GM13977 (cell line): Measurements from ENCODE around the gene NKAIN4.
A peak's percentile ranks its signal among the peaks of the same experiment; 100 is the strongest.

Experiments
- DNase-seq: peaks from one replicate; pipeline ENCODE4 v3.0.0; 2012; ENCODE audit warnings: low spot score
- in situ Hi-C: fragments of 300-500 bp; cut with MboI; formaldehyde crosslinking; loops from one replicate; pipeline ENCODE4 v1.12.0; 2022; ENCODE audit warnings: low sequenced_read_pairs, low pct_unique_long_range_greater_than_20kb, mixed read lengths, inconsistent platforms; ENCODE audit not compliant: unreplicated experiment
- TF ChIP-seq, protein P1 (sequence below): IDR thresholded peaks from 2 replicates; pipeline ENCODE4 v1.5.1; 2012; ENCODE audit warnings: mild to moderate bottlenecking, control low read depth; ENCODE audit not compliant: insufficient read depth; ENCODE audit errors: extremely low read depth, missing control alignments

Gene NKAIN4

GRCh38 chr20:63274381-63275228 lies 20.3 kb upstream of the NKAIN4 start:
- TF ChIP-seq, protein P1, sequence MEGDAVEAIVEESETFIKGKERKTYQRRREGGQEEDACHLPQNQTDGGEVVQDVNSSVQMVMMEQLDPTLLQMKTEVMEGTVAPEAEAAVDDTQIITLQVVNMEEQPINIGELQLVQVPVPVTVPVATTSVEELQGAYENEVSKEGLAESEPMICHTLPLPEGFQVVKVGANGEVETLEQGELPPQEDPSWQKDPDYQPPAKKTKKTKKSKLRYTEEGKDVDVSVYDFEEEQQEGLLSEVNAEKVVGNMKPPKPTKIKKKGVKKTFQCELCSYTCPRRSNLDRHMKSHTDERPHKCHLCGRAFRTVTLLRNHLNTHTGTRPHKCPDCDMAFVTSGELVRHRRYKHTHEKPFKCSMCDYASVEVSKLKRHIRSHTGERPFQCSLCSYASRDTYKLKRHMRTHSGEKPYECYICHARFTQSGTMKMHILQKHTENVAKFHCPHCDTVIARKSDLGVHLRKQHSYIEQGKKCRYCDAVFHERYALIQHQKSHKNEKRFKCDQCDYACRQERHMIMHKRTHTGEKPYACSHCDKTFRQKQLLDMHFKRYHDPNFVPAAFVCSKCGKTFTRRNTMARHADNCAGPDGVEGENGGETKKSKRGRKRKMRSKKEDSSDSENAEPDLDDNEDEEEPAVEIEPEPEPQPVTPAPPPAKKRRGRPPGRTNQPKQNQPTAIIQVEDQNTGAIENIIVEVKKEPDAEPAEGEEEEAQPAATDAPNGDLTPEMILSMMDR = no peak
- in situ Hi-C loops = no loop called here
- DNase-seq = no peak

GRCh38 chr20:63273635-63274380 lies 19.5 kb upstream of the NKAIN4 start:
- in situ Hi-C loops = no loop called here
- TF ChIP-seq, protein P1 = no peak
- no peak for DNase-seq

DNA sequence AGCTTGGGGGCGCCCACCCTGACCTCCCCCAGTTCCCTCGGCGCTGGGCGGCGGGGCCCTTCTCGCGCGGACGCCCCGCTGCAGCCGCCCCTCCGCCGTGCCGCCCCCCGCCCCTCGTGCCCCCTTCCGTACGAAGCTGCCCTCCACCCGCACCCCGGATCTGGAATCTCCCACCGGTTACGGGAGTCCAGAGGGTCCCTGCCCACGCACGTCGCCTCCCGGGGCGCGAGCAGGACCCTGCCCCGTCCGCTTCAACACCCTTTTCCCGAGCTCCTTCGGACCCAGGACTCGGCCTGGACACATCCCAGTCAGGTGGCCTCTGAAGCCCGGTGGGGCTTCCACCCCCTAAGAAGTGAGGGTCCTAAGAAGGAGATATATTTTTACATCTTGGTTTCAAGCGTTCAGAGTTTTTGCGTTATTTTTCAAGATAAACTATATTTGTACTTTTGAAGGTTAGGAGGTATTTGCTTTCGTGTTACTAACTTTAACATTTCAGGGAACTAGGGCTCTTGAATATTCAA lies 18.9 kb upstream of the NKAIN4 start:
- TF ChIP-seq, protein P1 = no peak
- peak; percentile 48 for DNase-seq
- in situ Hi-C loops = no loop called here

GRCh38 chr20:63272105-63273058 lies 18.1 kb upstream of the NKAIN4 start, which contains the start of gene ARFGAP1:
Gene ARFGAP1, plus strand, starts transcription at chr20:63272813. Its CDS starts 2,768 bp downstream, at chr20:63275581.
- TF ChIP-seq, protein P1 = no peak

GRCh38 chr20:63270606-63271325 lies 16.5 kb upstream of the NKAIN4 start:
- TF ChIP-seq, protein P1 = no peak
- DNase-seq = no peak
- in situ Hi-C loops = no loop called here

More at GRCh38 chr20:63272105-63273058, 18.1 kb upstream of the NKAIN4 start, which contains the start of gene ARFGAP1:
- in situ Hi-C loops = no loop called here
- DNase-seq = peak; percentile 99
